Measurements from ENCODE around the gene LIN28B. TPM values are rescaled to one million over a fixed set of nuclear protein-coding genes. Genes with fewer than 3 reads are reported as not detected.

Gene LIN28B
- total RNA-seq, 1 donor from 2014 or later: 73.2 TPM

DNA sequence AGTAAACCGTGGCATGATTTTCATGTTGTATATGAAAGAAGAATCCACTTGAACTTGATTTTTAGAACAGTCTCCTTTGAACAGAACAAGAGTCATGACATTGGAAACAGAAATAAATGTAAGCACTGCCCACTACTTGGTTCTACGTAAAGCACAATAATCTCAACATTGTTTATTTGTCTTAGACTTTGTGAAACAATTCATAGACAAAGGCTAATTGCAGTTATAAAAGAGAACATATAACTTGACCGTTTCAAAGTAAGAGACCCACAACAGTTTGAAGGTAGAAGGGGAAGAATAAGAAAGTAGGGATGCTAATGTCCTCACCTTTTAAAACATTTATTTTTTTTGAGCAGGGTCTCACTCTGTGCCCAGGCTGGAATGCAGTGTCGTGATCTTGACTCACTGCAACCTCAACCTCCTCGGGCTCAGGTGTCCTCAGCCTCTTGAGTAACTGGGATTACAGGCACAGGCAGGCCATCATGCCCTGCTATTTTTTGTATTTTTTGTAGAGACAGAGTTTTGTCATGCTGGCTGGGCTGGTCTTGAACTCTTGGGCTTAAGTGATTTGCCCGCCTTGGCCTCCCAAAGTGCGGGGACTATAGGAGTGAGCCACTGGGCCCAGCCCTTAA, 151.8 kb downstream of the LIN28B start:
- Mint-ChIP-seq H3K27me3 (ENCODE audit: low read depth) (no peaks in the 10 kb centered on the region), H3K36me3 (ENCODE audit: low read depth) (peaks cover 10% of the 10 kb centered on the region), H3K27ac (ENCODE audit: unreplicated experiment) (no peak overlapping the region), H3K4me1 (no peaks in the 10 kb centered on the region), H3K4me3 (no peak overlapping the region), H3K9me3 (no peaks in the 10 kb centered on the region)
- TF ChIP-seq, protein P1, sequence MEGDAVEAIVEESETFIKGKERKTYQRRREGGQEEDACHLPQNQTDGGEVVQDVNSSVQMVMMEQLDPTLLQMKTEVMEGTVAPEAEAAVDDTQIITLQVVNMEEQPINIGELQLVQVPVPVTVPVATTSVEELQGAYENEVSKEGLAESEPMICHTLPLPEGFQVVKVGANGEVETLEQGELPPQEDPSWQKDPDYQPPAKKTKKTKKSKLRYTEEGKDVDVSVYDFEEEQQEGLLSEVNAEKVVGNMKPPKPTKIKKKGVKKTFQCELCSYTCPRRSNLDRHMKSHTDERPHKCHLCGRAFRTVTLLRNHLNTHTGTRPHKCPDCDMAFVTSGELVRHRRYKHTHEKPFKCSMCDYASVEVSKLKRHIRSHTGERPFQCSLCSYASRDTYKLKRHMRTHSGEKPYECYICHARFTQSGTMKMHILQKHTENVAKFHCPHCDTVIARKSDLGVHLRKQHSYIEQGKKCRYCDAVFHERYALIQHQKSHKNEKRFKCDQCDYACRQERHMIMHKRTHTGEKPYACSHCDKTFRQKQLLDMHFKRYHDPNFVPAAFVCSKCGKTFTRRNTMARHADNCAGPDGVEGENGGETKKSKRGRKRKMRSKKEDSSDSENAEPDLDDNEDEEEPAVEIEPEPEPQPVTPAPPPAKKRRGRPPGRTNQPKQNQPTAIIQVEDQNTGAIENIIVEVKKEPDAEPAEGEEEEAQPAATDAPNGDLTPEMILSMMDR (conservative IDR thresholded peaks at IDR 0.05): no peak
- DNase-seq (ENCODE audit: low read depth, low spot score): no peak

DNA sequence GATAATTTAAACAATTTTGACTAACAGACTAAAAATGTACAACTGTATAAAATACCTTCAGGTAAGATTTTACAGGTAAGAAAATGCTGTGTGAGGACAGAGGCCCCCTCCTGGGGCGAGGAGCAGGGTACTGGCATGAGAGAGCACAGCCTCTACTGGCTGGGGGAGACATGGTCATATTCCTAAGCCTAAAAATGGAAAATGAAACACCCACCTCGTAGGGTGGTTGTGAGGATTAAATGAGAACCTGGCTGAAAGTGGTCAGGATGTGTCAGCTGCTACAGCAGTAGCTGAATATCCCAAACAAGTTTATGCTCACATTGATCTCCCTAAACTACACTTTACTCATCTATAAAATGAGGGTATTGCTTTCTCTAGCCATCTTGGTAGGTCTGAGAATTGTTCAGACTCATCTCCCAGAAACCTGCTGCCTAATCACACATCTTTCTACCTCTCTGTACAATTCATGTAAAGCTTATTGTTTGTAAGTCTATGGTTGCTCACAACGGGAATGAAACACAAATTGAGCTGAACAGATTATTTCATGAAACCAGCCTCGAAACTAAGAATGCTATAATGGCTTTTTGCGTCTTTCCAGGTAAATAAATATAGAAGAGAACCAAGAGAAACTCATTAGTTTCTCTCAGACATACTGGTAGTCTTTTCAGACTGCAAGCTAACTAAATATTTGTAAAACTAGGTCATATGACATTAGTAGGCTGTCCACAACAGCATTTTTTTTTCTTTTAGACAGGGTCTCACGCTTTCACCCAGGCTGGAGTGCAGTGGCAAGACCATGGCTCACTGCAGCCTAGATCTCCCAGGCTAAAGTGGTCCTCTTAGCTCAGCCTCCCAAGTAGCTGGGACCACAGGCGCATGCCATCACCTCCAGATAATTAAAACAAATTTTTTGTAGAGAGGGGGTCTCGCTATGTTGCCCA, 153.3 kb downstream of the LIN28B start:
- TF ChIP-seq, protein P1 (conservative IDR thresholded peaks at IDR 0.05): no peak
- Mint-ChIP-seq H3K4me1 (no peaks in the 10 kb centered on the region), H3K27me3 (ENCODE audit: low read depth) (no peaks in the 10 kb centered on the region), H3K36me3 (ENCODE audit: low read depth) (peaks cover 9% of the 10 kb centered on the region), H3K4me3 (no peak overlapping the region), H3K27ac (ENCODE audit: unreplicated experiment) (no peak overlapping the region), H3K9me3 (no peaks in the 10 kb centered on the region)
- DNase-seq (ENCODE audit: low read depth, low spot score): no peak

DNA sequence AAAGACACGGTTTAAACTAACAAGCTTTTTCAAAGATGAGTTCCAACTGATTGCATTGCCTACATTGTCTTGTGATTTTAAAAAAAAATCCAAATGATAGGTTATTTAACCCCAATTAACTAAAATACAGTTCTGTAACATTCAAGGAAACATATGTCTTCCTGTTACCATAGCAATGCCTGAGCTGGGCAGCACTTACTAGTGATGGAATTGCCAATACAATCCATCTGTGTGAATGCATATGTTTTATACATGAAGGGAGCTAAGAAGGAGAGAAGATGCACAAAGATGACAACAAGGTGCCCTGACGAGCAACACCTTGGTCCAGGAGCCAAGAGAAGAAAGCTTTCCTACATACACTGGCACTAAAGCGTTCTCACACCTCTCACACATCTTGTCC, 154.2 kb downstream of the LIN28B start:
- no peaks in the 10 kb centered on the region for H3K27me3 Mint-ChIP-seq (ENCODE audit: low read depth)
- no peak overlapping the region for H3K4me3 Mint-ChIP-seq

DNA sequence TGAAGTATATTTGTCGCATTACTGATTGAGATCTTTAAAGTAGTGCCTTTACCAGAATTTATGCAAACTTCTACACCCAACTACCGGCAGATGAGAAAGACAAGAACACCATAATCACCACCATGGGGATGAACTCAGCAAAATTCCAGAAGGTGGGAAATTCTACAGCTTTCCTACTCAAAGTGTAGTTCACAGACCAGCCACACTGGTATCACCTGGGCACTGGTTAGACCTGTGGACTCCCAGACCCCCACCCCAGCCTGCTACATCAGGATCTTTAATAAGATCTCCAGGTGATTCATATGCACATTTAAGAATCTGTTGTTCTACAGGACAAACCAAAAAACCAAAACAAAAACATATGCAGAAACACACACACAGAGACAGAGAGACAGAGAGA, 155.0 kb downstream of the LIN28B start:
- no peaks in the 10 kb centered on the region for H3K9me3 Mint-ChIP-seq
- peaks cover 12% of the 10 kb centered on the region for H3K36me3 Mint-ChIP-seq (ENCODE audit: low read depth)
- no peak overlapping the region for H3K4me3 Mint-ChIP-seq
- H3K27ac Mint-ChIP-seq (ENCODE audit: unreplicated experiment): no peak overlapping the region
- TF ChIP-seq, protein P1 (conservative IDR thresholded peaks at IDR 0.05): no peak
- no peaks in the 10 kb centered on the region for H3K27me3 Mint-ChIP-seq (ENCODE audit: low read depth)
- DNase-seq (ENCODE audit: low read depth, low spot score): no peak
- H3K4me1 Mint-ChIP-seq: peaks cover 5% of the 10 kb centered on the region

More for the DNA sequence above, 154.2 kb downstream of the LIN28B start:
- Mint-ChIP-seq H3K27ac (ENCODE audit: unreplicated experiment) (no peak overlapping the region), H3K4me1 (peaks cover 1% of the 10 kb centered on the region), H3K9me3 (no peaks in the 10 kb centered on the region), H3K36me3 (ENCODE audit: low read depth) (peaks cover 10% of the 10 kb centered on the region)
- TF ChIP-seq, protein P1 (conservative IDR thresholded peaks at IDR 0.05): no peak
- DNase-seq (ENCODE audit: low read depth, low spot score): no peak

DNA sequence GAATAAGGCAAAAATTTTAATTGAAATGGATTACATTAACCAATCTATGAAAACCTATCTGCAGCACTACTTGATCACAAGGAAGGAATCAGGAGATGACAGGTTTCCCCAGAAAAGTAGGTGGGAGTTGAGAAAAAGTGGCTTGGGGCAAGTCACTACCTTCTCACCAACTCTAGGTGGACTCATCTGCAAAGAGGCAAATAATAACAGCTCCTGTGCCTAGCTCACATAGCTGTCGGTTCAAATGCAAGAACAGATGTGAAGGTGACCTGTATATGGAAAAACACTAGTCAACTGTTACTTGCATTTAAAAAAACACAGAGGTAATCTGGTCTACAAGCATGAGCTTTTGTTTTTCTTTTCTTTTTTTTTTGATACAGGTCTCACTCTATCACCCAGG, 155.7 kb downstream of the LIN28B start:
- H3K27ac Mint-ChIP-seq (ENCODE audit: unreplicated experiment): no peak overlapping the region
- no peaks in the 10 kb centered on the region for H3K27me3 Mint-ChIP-seq (ENCODE audit: low read depth)
- H3K4me1 Mint-ChIP-seq: peaks cover 5% of the 10 kb centered on the region
- H3K9me3 Mint-ChIP-seq: no peaks in the 10 kb centered on the region
- TF ChIP-seq, protein P1 (conservative IDR thresholded peaks at IDR 0.05): peak; percentile 15
- DNase-seq (ENCODE audit: low read depth, low spot score): no peak
- no peak overlapping the region for H3K4me3 Mint-ChIP-seq
- peaks cover 12% of the 10 kb centered on the region for H3K36me3 Mint-ChIP-seq (ENCODE audit: low read depth)
